Progenitor cell of endocrine pancreas (in vitro differentiated cells): ENCODE data around the gene ASCC2. TPM values are rescaled to one million over a fixed set of nuclear protein-coding genes. Genes with fewer than 3 reads are reported as not detected.

Experiments
- DNase-seq: peaks from one replicate; pipeline ENCODE4 v3.0.0; 2021; ENCODE audit warnings: low spot score; ENCODE audit not compliant: unreplicated experiment
- H3K27ac Mint-ChIP-seq: 2 replicates; pipeline ENCODE4 v1.8.0; 2021; ENCODE audit warnings: mild to moderate bottlenecking, moderate library complexity, mixed read lengths
- H3K27me3 Mint-ChIP-seq: 2 replicates; pipeline ENCODE4 v1.8.0; 2021; ENCODE audit warnings: mixed read lengths
- H3K36me3 Mint-ChIP-seq: 2 replicates; pipeline ENCODE4 v1.8.0; 2022; ENCODE audit warnings: mixed read lengths; ENCODE audit not compliant: insufficient read depth
- H3K4me1 Mint-ChIP-seq: 2 replicates; pipeline ENCODE4 v1.8.0; 2021; ENCODE audit warnings: low read depth, mixed read lengths
- H3K4me3 Mint-ChIP-seq: 2 replicates; pipeline ENCODE4 v1.8.0; 2021; ENCODE audit warnings: low read depth, mild to moderate bottlenecking, moderate library complexity, mixed read lengths
- H3K9me3 Mint-ChIP-seq: 2 replicates; pipeline ENCODE4 v1.8.0; 2021; ENCODE audit warnings: low read depth, mixed read lengths
- total RNA-seq: library from RNA; stranded (reverse); gene quantifications from 2 replicates; pipeline ENCODE4 v1.2.1, GENCODE V29; 2021
- TF ChIP-seq, protein P1 (sequence below): fragments of 200-600 bp; sonication (generic); IDR thresholded peaks from one replicate; pipeline ENCODE4 v1.5.0; 2021; ENCODE audit warnings: antibody characterized with exemption, mild to moderate bottlenecking; ENCODE audit not compliant: unreplicated experiment

Gene ASCC2
- total RNA-seq, 1 donor from 2014 or later = 56.1 TPM

DNA sequence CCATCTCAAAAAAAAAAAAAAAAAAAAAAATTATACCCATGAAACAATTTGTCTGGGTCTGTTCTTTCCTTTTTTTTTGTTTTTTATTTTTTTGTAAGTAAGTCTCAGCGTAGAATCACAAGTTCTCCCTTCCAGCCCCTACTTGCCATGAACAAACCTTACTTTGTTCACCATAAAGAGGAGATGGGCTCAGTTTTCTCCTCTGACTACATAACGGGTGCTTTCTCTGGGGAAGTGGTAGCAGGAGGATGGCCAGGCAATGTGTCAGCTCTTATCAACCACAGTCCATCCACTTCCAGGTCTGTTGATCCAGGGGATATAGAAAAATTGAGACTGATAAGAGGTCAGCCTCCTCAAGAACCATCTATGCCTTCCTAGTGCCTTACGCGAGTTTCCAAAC, 11.0 kb downstream of the ASCC2 start:
- Mint-ChIP-seq H3K9me3 (no peaks in the 10 kb centered on the region), H3K27me3 (no peaks in the 10 kb centered on the region), H3K36me3 (peaks cover 23% of the 10 kb centered on the region), H3K4me1 (no peaks in the 10 kb centered on the region), H3K4me3 (no peak overlapping the region), H3K27ac (peak overlapping the region; percentile 63)
- TF ChIP-seq, protein P1, sequence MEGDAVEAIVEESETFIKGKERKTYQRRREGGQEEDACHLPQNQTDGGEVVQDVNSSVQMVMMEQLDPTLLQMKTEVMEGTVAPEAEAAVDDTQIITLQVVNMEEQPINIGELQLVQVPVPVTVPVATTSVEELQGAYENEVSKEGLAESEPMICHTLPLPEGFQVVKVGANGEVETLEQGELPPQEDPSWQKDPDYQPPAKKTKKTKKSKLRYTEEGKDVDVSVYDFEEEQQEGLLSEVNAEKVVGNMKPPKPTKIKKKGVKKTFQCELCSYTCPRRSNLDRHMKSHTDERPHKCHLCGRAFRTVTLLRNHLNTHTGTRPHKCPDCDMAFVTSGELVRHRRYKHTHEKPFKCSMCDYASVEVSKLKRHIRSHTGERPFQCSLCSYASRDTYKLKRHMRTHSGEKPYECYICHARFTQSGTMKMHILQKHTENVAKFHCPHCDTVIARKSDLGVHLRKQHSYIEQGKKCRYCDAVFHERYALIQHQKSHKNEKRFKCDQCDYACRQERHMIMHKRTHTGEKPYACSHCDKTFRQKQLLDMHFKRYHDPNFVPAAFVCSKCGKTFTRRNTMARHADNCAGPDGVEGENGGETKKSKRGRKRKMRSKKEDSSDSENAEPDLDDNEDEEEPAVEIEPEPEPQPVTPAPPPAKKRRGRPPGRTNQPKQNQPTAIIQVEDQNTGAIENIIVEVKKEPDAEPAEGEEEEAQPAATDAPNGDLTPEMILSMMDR = no peak
- DNase-seq = no peak

DNA sequence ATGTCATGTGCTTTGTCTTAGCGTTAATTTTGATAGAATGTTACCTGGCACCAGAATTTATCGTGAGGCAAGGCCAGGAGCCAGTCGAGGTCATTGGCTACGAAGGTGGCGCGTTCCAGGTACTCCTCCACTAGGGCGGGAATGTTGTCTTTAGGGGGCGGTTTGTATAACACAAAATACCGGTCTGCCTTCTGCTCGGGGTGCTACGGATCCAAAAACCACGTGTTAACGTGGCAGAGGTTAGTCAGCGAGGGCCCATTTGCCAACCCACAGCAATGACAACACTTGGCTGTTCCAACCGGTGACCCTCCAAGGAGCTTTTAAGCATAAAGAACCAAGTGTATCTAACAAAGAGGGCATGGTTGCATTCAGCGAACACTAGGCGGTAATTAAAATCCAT, 12.5 kb downstream of the ASCC2 start:
- no peak for DNase-seq
- H3K4me3 Mint-ChIP-seq = no peak overlapping the region
- H3K9me3 Mint-ChIP-seq = no peaks in the 10 kb centered on the region
- no peaks in the 10 kb centered on the region for H3K27me3 Mint-ChIP-seq
- no peaks in the 10 kb centered on the region for H3K4me1 Mint-ChIP-seq
- TF ChIP-seq, protein P1 = no peak
- H3K36me3 Mint-ChIP-seq = peaks cover 24% of the 10 kb centered on the region
- H3K27ac Mint-ChIP-seq = no peak overlapping the region

DNA sequence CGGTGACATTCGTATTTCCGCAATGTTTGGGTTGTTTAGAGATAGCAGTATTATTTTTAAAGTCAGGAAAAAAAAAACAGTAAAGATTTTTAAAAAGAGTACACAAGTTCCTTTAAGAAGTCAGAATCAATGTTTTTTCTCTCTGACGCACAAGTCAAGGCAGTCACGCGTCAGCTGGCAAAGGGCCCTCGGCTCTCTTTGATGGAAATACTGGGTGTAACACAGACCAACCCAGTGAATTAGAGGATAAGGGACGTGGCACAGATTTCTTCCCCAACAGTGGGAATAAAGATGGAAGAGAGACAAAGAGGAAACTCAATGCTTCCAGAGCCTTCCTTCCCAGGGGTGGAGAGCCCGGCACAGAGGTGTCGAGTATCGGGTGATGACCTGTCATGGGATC, 13.4 kb downstream of the ASCC2 start:
- Mint-ChIP-seq H3K27ac (no peak overlapping the region), H3K27me3 (no peaks in the 10 kb centered on the region), H3K4me3 (no peak overlapping the region), H3K4me1 (no peaks in the 10 kb centered on the region), H3K9me3 (no peaks in the 10 kb centered on the region), H3K36me3 (peaks cover 25% of the 10 kb centered on the region)
- TF ChIP-seq, protein P1 = no peak
- no peak for DNase-seq

DNA sequence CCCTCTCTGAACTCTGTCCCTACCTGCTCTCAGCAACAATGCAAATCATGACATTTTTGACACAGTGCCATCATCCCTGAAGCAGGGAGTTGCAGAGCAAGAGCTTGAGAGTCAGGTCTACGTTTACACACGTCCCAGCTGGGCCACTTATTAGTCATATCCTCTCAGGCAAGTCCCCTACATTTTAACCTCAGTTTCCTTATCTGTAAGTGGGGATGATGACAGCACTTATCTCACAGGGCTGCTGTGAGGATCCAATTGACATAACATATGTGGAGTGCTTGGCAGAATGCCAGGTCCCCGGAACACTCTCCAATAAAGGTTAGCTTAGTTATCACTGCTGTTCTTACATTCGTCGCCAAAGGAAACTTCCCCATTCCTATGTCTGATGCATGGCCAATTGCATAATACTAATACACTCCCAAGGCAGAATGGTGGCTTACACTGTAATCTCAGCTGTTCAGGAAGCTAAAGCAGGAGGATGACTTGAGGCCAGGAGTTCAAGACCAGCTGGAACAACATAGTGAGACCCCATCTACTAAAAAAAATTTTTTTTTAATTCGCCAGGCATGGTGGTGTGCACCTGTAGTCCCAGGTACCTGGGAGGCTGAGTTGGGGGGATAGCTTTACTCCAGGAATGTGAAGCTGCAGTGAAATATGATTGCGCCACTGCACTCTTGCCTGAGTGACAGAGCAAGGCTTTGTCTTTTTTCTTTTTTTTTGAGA, 16.6 kb downstream of the ASCC2 start:
- no peaks in the 10 kb centered on the region for H3K9me3 Mint-ChIP-seq
- DNase-seq = no peak
- H3K4me3 Mint-ChIP-seq = no peak overlapping the region
- H3K36me3 Mint-ChIP-seq = peaks cover 33% of the 10 kb centered on the region
- H3K27ac Mint-ChIP-seq = no peak overlapping the region
- H3K27me3 Mint-ChIP-seq = no peaks in the 10 kb centered on the region
- H3K4me1 Mint-ChIP-seq = no peaks in the 10 kb centered on the region
- TF ChIP-seq, protein P1 = no peak

DNA sequence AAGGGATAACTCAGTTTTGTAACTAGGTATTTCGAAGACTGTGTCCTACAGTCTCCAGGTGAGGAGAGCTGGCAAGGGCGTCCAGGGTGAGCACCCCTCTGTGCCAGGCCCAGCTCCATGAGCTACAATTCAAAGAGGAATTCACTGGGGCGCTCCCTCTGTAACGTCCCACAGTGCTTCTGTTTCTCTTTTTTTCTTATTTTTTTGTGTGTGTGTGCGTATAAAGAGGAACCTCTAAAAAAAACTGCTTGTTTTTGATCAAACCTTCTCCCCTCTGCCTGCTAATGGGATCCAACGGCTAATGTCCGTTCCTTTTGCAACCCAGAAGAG, 17.1 kb downstream of the ASCC2 start:
- no peak for DNase-seq
- TF ChIP-seq, protein P1 = no peak
- no peak overlapping the region for H3K27ac Mint-ChIP-seq
- no peak overlapping the region for H3K4me3 Mint-ChIP-seq
- no peaks in the 10 kb centered on the region for H3K9me3 Mint-ChIP-seq
- H3K4me1 Mint-ChIP-seq = no peaks in the 10 kb centered on the region
- no peaks in the 10 kb centered on the region for H3K27me3 Mint-ChIP-seq
- peaks cover 33% of the 10 kb centered on the region for H3K36me3 Mint-ChIP-seq
